GM23338 (cell line): ENCODE data around the gene C1orf21. TPM values are rescaled to one million over a fixed set of nuclear protein-coding genes. Genes with fewer than 3 reads are reported as not detected.

Experiments
- ATAC-seq: fragments of 200-7000 bp; cut with Tn5 transposase; 3 replicates; pipeline ENCODE4 v1.9.1; 2020
- DNase-seq: peaks from one replicate; pipeline ENCODE4 v3.0.0-alpha.2; 2015; ENCODE audit warnings: low spot score
- H2AFZ ChIP-seq: fragments of 200-600 bp; sonication (generic); 2 replicates; pipeline ENCODE4 v1.8.0; 2016; ENCODE audit warnings: antibody characterized with exemption, mild to moderate bottlenecking, moderate library complexity
- H3F3A ChIP-seq: fragments of 200-600 bp; sonication (generic); replicated peaks from 2 replicates; pipeline ENCODE4 v1.8.0; 2017; ENCODE audit warnings: antibody characterized with exemption, mixed run types, low read depth
- H3K27ac ChIP-seq: fragments of 200-600 bp; sonication (generic); 2 replicates; pipeline ENCODE4 v1.6.1; 2016; ENCODE audit warnings: low read depth
- H3K27me3 ChIP-seq: fragments of 200-600 bp; sonication (generic); 2 replicates; pipeline ENCODE4 v1.8.0; 2016; ENCODE audit warnings: mild to moderate bottlenecking, mixed run types, moderate library complexity; ENCODE audit not compliant: insufficient read depth
- H3K36me3 ChIP-seq: fragments of 200-600 bp; sonication (generic); 2 replicates; pipeline ENCODE4 v1.8.0; 2016; ENCODE audit warnings: mild to moderate bottlenecking; ENCODE audit not compliant: insufficient read depth
- H3K4me1 ChIP-seq: fragments of 200-600 bp; sonication (generic); 2 replicates; pipeline ENCODE4 v1.8.0; 2016; ENCODE audit warnings: mild to moderate bottlenecking, moderate library complexity; ENCODE audit not compliant: insufficient read depth
- H3K4me2 ChIP-seq: fragments of 200-600 bp; sonication (generic); 2 replicates; pipeline ENCODE4 v1.7.1; 2017; ENCODE audit warnings: mixed run types
- H3K4me3 ChIP-seq: fragments of 200-600 bp; sonication (generic); 2 replicates; pipeline ENCODE4 v1.6.1; 2016; ENCODE audit warnings: mixed run types
- H3K79me2 ChIP-seq: fragments of 200-600 bp; sonication (generic); replicated peaks from 2 replicates; pipeline ENCODE4 v1.8.0; 2017; ENCODE audit warnings: mild to moderate bottlenecking; ENCODE audit not compliant: insufficient read depth
- H3K9me2 ChIP-seq: fragments of 200-600 bp; sonication (generic); 2 replicates; pipeline ENCODE4 v1.8.0; 2017; ENCODE audit not compliant: insufficient read depth
- H4K20me1 ChIP-seq: fragments of 200-600 bp; sonication (generic); replicated peaks from 2 replicates; pipeline ENCODE4 v1.8.0; 2017; ENCODE audit warnings: mild to moderate bottlenecking; ENCODE audit not compliant: insufficient read depth
- H3K27ac Mint-ChIP-seq: 2 replicates; pipeline ENCODE4 v1.8.0; 2020; ENCODE audit warnings: inconsistent platforms, mild to moderate bottlenecking, moderate library complexity, mixed read lengths
- H3K27me3 Mint-ChIP-seq: 3 replicates; pipeline ENCODE4 v1.8.0; 2022; ENCODE audit warnings: low read depth, mild to moderate bottlenecking, moderate library complexity, mixed read lengths, inconsistent platforms; ENCODE audit not compliant: insufficient read depth, poor library complexity
- H3K36me3 Mint-ChIP-seq: 3 replicates; pipeline ENCODE4 v1.8.0; 2021; ENCODE audit warnings: low read depth, mild to moderate bottlenecking, inconsistent platforms, moderate library complexity, mixed read lengths
- H3K4me1 Mint-ChIP-seq: 3 replicates; pipeline ENCODE4 v1.8.0; 2020; ENCODE audit warnings: mild to moderate bottlenecking, inconsistent platforms, mixed read lengths
- H3K4me3 Mint-ChIP-seq: 3 replicates; pipeline ENCODE4 v1.8.0; 2021; ENCODE audit warnings: moderate library complexity, mild to moderate bottlenecking, inconsistent platforms, mixed read lengths
- H3K9me3 Mint-ChIP-seq: 3 replicates; pipeline ENCODE4 v1.8.0; 2020; ENCODE audit warnings: moderate library complexity, mild to moderate bottlenecking, inconsistent platforms, mixed read lengths
- EZH2 ChIP-seq: fragments of 200-600 bp; sonication (generic); IDR thresholded peaks from one replicate; pipeline ENCODE4 v1.8.0; 2017; ENCODE audit warnings: antibody characterized with exemption, mild to moderate bottlenecking, low read depth; ENCODE audit not compliant: unreplicated experiment
- JUNB ChIP-seq: IDR thresholded peaks from one replicate; pipeline ENCODE4 v1.6.1; 2016; ENCODE audit warnings: antibody characterized with exemption; ENCODE audit not compliant: unreplicated experiment
- NANOG ChIP-seq: IDR thresholded peaks from 2 replicates; pipeline ENCODE4 v1.6.1; 2016; ENCODE audit warnings: antibody characterized with exemption, borderline replicate concordance
- STAT1 ChIP-seq: IDR thresholded peaks from one replicate; pipeline ENCODE4 v1.6.1; 2016; ENCODE audit warnings: antibody characterized with exemption; ENCODE audit not compliant: unreplicated experiment
- ZNF114 ChIP-seq: fragments of 250-450 bp; sonication (Bioruptor Pico); IDR thresholded peaks from 2 replicates; pipeline ENCODE4 v1.5.0; 2020; ENCODE audit warnings: mild to moderate bottlenecking, moderate library complexity
- polyA plus RNA-seq: library from polyadenylated mRNA; unstranded; fragments of >200 nt; fragmentation: Nextera tagmentation; extraction: Ambion mirVana; gene quantifications from 2 replicates; pipeline ENCODE4 v1.2.1, GENCODE V29; 2016
- total RNA-seq: library from RNA; depleted of rRNA; stranded (reverse); fragments of >200 nt; shearing (Covaris generic); gene quantifications from 2 replicates; pipeline ENCODE4 v1.2.3, GENCODE V29; 2014
- TF ChIP-seq, protein P1 (sequence below): fragments of 250-450 bp; sonication (Bioruptor Pico); IDR thresholded peaks from 2 replicates; pipeline ENCODE4 v1.5.0; 2020; ENCODE audit warnings: mild to moderate bottlenecking, moderate library complexity
- TF ChIP-seq, protein P2 (sequence below): IDR thresholded peaks from 2 replicates; pipeline ENCODE4 v1.6.1; 2016; ENCODE audit warnings: antibody characterized with exemption
- TF ChIP-seq, protein P3 (sequence below): IDR thresholded peaks from one replicate; pipeline ENCODE4 v1.6.1; 2018; ENCODE audit warnings: antibody characterized with exemption; ENCODE audit not compliant: unreplicated experiment
- TF ChIP-seq, protein P4 (sequence below), 2 experiments: fragments of 200-600 bp in 1 of 2; sonication (generic) in 1 of 2; conservative IDR thresholded peaks; 2 replicates each; pipeline versions ENCODE4 v1.5.1 to v1.6.1; 2016 to 2017; ENCODE audit warnings: antibody characterized with exemption in 2 of 2, low read depth in 2 of 2, mild to moderate bottlenecking in 2 of 2, moderate library complexity in 1 of 2

C1orf21 gene
- total and polyA plus RNA-seq, 2 experiments from 2014 or later: 28.0 to 40.4 TPM

DNA sequence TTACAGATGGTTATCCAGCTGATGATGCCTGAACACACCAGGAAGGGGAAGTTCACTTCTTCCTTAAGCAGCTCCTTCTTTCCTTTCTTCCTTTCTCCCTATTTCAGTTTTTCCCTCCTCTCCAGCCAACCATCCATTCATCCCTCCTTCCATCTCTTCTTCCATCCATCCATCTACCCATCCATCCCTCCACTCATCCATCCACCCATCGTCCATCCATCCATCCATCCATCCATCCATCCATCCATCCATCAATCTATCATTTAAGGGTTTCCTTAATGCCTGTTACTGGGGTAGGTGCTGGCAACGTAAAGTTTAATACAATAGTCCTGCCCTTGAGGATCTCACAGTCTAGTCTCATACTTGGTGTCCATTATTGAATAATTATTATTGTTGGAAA, 36.8 kb downstream of the C1orf21 start:
- peaks cover 43% of the 10 kb centered on the region for H3K4me1 Mint-ChIP-seq
- peaks cover 12% of the 10 kb centered on the region for H4K20me1 ChIP-seq
- H3F3A ChIP-seq: no peaks in the 10 kb centered on the region
- no peak overlapping the region for H3K4me2 ChIP-seq
- TF ChIP-seq STAT1: no peak
- TF ChIP-seq JUNB: no peak
- TF ChIP-seq, protein P1, sequence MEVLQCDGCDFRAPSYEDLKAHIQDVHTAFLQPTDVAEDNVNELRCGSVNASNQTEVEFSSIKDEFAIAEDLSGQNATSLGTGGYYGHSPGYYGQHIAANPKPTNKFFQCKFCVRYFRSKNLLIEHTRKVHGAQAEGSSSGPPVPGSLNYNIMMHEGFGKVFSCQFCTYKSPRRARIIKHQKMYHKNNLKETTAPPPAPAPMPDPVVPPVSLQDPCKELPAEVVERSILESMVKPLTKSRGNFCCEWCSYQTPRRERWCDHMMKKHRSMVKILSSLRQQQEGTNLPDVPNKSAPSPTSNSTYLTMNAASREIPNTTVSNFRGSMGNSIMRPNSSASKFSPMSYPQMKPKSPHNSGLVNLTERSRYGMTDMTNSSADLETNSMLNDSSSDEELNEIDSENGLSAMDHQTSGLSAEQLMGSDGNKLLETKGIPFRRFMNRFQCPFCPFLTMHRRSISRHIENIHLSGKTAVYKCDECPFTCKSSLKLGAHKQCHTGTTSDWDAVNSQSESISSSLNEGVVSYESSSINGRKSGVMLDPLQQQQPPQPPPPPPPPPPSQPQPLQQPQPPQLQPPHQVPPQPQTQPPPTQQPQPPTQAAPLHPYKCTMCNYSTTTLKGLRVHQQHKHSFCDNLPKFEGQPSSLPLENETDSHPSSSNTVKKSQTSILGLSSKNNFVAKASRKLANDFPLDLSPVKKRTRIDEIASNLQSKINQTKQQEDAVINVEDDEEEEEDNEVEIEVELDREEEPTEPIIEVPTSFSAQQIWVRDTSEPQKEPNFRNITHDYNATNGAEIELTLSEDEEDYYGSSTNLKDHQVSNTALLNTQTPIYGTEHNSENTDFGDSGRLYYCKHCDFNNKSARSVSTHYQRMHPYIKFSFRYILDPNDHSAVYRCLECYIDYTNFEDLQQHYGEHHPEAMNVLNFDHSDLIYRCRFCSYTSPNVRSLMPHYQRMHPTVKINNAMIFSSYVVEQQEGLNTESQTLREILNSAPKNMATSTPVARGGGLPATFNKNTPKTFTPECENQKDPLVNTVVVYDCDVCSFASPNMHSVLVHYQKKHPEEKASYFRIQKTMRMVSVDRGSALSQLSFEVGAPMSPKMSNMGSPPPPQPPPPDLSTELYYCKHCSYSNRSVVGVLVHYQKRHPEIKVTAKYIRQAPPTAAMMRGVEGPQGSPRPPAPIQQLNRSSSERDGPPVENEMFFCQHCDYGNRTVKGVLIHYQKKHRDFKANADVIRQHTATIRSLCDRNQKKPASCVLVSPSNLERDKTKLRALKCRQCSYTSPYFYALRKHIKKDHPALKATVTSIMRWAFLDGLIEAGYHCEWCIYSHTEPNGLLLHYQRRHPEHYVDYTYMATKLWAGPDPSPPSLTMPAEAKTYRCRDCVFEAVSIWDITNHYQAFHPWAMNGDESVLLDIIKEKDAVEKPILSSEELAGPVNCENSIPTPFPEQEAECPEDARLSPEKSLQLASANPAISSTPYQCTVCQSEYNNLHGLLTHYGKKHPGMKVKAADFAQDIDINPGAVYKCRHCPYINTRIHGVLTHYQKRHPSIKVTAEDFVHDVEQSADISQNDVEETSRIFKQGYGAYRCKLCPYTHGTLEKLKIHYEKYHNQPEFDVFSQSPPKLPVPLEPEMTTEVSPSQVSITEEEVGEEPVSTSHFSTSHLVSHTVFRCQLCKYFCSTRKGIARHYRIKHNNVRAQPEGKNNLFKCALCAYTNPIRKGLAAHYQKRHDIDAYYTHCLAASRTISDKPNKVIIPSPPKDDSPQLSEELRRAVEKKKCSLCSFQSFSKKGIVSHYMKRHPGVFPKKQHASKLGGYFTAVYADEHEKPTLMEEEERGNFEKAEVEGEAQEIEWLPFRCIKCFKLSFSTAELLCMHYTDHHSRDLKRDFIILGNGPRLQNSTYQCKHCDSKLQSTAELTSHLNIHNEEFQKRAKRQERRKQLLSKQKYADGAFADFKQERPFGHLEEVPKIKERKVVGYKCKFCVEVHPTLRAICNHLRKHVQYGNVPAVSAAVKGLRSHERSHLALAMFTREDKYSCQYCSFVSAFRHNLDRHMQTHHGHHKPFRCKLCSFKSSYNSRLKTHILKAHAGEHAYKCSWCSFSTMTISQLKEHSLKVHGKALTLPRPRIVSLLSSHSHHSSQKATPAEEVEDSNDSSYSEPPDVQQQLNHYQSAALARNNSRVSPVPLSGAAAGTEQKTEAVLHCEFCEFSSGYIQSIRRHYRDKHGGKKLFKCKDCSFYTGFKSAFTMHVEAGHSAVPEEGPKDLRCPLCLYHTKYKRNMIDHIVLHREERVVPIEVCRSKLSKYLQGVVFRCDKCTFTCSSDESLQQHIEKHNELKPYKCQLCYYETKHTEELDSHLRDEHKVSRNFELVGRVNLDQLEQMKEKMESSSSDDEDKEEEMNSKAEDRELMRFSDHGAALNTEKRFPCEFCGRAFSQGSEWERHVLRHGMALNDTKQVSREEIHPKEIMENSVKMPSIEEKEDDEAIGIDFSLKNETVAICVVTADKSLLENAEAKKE (CRISPR knock-in tag): no peak
- TF ChIP-seq, protein P2, sequence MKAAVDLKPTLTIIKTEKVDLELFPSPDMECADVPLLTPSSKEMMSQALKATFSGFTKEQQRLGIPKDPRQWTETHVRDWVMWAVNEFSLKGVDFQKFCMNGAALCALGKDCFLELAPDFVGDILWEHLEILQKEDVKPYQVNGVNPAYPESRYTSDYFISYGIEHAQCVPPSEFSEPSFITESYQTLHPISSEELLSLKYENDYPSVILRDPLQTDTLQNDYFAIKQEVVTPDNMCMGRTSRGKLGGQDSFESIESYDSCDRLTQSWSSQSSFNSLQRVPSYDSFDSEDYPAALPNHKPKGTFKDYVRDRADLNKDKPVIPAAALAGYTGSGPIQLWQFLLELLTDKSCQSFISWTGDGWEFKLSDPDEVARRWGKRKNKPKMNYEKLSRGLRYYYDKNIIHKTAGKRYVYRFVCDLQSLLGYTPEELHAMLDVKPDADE: no peak
- TF ChIP-seq, protein P3, sequence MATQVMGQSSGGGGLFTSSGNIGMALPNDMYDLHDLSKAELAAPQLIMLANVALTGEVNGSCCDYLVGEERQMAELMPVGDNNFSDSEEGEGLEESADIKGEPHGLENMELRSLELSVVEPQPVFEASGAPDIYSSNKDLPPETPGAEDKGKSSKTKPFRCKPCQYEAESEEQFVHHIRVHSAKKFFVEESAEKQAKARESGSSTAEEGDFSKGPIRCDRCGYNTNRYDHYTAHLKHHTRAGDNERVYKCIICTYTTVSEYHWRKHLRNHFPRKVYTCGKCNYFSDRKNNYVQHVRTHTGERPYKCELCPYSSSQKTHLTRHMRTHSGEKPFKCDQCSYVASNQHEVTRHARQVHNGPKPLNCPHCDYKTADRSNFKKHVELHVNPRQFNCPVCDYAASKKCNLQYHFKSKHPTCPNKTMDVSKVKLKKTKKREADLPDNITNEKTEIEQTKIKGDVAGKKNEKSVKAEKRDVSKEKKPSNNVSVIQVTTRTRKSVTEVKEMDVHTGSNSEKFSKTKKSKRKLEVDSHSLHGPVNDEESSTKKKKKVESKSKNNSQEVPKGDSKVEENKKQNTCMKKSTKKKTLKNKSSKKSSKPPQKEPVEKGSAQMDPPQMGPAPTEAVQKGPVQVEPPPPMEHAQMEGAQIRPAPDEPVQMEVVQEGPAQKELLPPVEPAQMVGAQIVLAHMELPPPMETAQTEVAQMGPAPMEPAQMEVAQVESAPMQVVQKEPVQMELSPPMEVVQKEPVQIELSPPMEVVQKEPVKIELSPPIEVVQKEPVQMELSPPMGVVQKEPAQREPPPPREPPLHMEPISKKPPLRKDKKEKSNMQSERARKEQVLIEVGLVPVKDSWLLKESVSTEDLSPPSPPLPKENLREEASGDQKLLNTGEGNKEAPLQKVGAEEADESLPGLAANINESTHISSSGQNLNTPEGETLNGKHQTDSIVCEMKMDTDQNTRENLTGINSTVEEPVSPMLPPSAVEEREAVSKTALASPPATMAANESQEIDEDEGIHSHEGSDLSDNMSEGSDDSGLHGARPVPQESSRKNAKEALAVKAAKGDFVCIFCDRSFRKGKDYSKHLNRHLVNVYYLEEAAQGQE: no peak
- TF ChIP-seq EZH2: no peak
- no peak for TF ChIP-seq NANOG
- TF ChIP-seq, protein P4, sequence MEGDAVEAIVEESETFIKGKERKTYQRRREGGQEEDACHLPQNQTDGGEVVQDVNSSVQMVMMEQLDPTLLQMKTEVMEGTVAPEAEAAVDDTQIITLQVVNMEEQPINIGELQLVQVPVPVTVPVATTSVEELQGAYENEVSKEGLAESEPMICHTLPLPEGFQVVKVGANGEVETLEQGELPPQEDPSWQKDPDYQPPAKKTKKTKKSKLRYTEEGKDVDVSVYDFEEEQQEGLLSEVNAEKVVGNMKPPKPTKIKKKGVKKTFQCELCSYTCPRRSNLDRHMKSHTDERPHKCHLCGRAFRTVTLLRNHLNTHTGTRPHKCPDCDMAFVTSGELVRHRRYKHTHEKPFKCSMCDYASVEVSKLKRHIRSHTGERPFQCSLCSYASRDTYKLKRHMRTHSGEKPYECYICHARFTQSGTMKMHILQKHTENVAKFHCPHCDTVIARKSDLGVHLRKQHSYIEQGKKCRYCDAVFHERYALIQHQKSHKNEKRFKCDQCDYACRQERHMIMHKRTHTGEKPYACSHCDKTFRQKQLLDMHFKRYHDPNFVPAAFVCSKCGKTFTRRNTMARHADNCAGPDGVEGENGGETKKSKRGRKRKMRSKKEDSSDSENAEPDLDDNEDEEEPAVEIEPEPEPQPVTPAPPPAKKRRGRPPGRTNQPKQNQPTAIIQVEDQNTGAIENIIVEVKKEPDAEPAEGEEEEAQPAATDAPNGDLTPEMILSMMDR (conservative IDR thresholded peaks at IDR 0.05; ENCODE audit: low read depth in 2 of 2): no peak
- no peak for TF ChIP-seq ZNF114 (CRISPR knock-in tag)
- H3K36me3 ChIP-seq: no peaks in the 10 kb centered on the region
- no peak overlapping the region for H3K4me3 Mint-ChIP-seq
- H3K27me3 ChIP-seq: no peaks in the 10 kb centered on the region
- no peaks in the 10 kb centered on the region for H3K9me3 Mint-ChIP-seq
- no peaks in the 10 kb centered on the region for H3K27me3 Mint-ChIP-seq
- H3K4me3 ChIP-seq: no peak overlapping the region
- peaks cover 76% of the 10 kb centered on the region for H3K79me2 ChIP-seq
- peaks cover 54% of the 10 kb centered on the region for H3K4me1 ChIP-seq
- no peak overlapping the region for H3K27ac Mint-ChIP-seq
- H3K27ac ChIP-seq: no peak overlapping the region
- ATAC-seq (no peak), DNase-seq (no peak)
- H3K9me2 ChIP-seq: peaks cover 9% of the 10 kb centered on the region; the same call in 1 of the 2 replicates
- H3K36me3 Mint-ChIP-seq: no peaks in the 10 kb centered on the region; the same call in 2 of the 3 replicates
- H2AFZ ChIP-seq: no peak overlapping the region
